Mesenchymal stem cell (in vitro differentiated cells and primary cell): ENCODE data around the gene TBL1X.

Source experiments
- DNase-seq: peaks from one replicate; pipeline ENCODE4 v3.0.0-alpha.2; 2013
- H2AFZ ChIP-seq: one replicate; pipeline ENCODE4 v1.6.1; 2013; ENCODE audit warnings: low read depth, mild to moderate bottlenecking, control low read depth, inconsistent platforms, low read length, moderate library complexity
- H2AK5ac ChIP-seq: 2 replicates; pipeline ENCODE4 v1.6.1; 2013; ENCODE audit warnings: low read length, moderate library complexity, mild to moderate bottlenecking, inconsistent platforms; ENCODE audit not compliant: severe bottlenecking
- H2BK120ac ChIP-seq: one replicate; pipeline ENCODE4 v1.6.1; 2013; ENCODE audit warnings: low read depth, mild to moderate bottlenecking, inconsistent platforms, low read length, moderate library complexity
- H2BK12ac ChIP-seq, 2 experiments: one replicate each; pipeline ENCODE4 v1.6.1; 2013; ENCODE audit warnings: inconsistent platforms in 2 of 2, low read length in 2 of 2, mild to moderate bottlenecking in 2 of 2, moderate library complexity in 2 of 2, control low read depth in 1 of 2
- H2BK15ac ChIP-seq: one replicate; pipeline ENCODE4 v1.6.1; 2013; ENCODE audit warnings: mild to moderate bottlenecking, low read depth, inconsistent platforms; ENCODE audit not compliant: poor library complexity, severe bottlenecking
- H2BK5ac ChIP-seq: 2 replicates; pipeline ENCODE4 v1.6.1; 2013; ENCODE audit warnings: low read depth, mild to moderate bottlenecking, low read length, control low read depth, inconsistent platforms; ENCODE audit not compliant: poor library complexity, severe bottlenecking
- H3K14ac ChIP-seq, 2 experiments: one replicate each; pipeline ENCODE4 v1.6.1; 2013; ENCODE audit warnings: inconsistent platforms in 2 of 2, low read length in 2 of 2, control low read depth in 1 of 2, mild to moderate bottlenecking in 1 of 2, moderate library complexity in 1 of 2
- H3K18ac ChIP-seq, 2 experiments: one replicate each; pipeline ENCODE4 v1.6.1; 2013; ENCODE audit warnings: inconsistent platforms in 2 of 2, low read length in 2 of 2, control low read depth in 1 of 2, low read depth in 1 of 2, mild to moderate bottlenecking in 1 of 2
- H3K23ac ChIP-seq, 2 experiments: one replicate each; pipeline ENCODE4 v1.6.1; 2013; ENCODE audit warnings: inconsistent platforms in 2 of 2, low read length in 2 of 2, mild to moderate bottlenecking in 2 of 2, moderate library complexity in 2 of 2, control low read depth in 1 of 2
- H3K27ac ChIP-seq: 2 replicates; pipeline ENCODE4 v1.5.1; 2013; ENCODE audit warnings: mild to moderate bottlenecking, moderate library complexity, low read length, control low read depth, inconsistent platforms; ENCODE audit not compliant: poor library complexity, severe bottlenecking
- H3K27me3 ChIP-seq, 2 experiments: 2 replicates each; pipeline versions ENCODE4 v1.6.1 to v1.7.0; 2013; ENCODE audit warnings: low read length in 2 of 2, mild to moderate bottlenecking in 2 of 2, moderate library complexity in 2 of 2, control low read depth in 1 of 2, inconsistent platforms in 1 of 2; ENCODE audit not compliant: control insufficient read depth in 1 of 2, insufficient read depth in 1 of 2
- H3K36me3 ChIP-seq, 2 experiments: 2 replicates each; pipeline versions ENCODE4 v1.6.1 to v1.7.0; 2013; ENCODE audit warnings: low read length in 2 of 2, control low read depth in 1 of 2, inconsistent platforms in 1 of 2, low read depth in 1 of 2, mild to moderate bottlenecking in 1 of 2; ENCODE audit not compliant: insufficient read depth in 2 of 2, control insufficient read depth in 1 of 2
- H3K4ac ChIP-seq, 2 experiments: one replicate each; pipeline ENCODE4 v1.6.1; 2013; ENCODE audit warnings: inconsistent platforms in 2 of 2, low read length in 2 of 2, mild to moderate bottlenecking in 2 of 2, moderate library complexity in 2 of 2, control low read depth in 1 of 2, low read depth in 1 of 2
- H3K4me1 ChIP-seq: 2 replicates; pipeline ENCODE4 v1.6.1; 2013; ENCODE audit warnings: low read depth, low read length, control low read depth; ENCODE audit not compliant: control insufficient read depth, insufficient read depth
- H3K4me2 ChIP-seq: 2 replicates; pipeline ENCODE4 v1.6.1; 2013; ENCODE audit warnings: low read length, mild to moderate bottlenecking, inconsistent platforms; ENCODE audit not compliant: poor library complexity, severe bottlenecking
- H3K4me3 ChIP-seq, 2 experiments: 2 replicates each; pipeline versions ENCODE4 v1.5.1 to v1.7.0; 2013; ENCODE audit warnings: low read length in 2 of 2, mild to moderate bottlenecking in 2 of 2, control low read depth in 1 of 2, low read depth in 1 of 2; ENCODE audit not compliant: insufficient read depth in 1 of 2
- H3K79me1 ChIP-seq: replicated peaks from 2 replicates; pipeline ENCODE4 v1.6.1; 2013; ENCODE audit warnings: mild to moderate bottlenecking, control low read depth, low read length, inconsistent platforms; ENCODE audit not compliant: poor library complexity, severe bottlenecking
- H3K9ac ChIP-seq: 2 replicates; pipeline ENCODE4 v1.7.0; 2013; ENCODE audit warnings: mild to moderate bottlenecking, low read length, moderate library complexity
- H3K9me3 ChIP-seq: 2 replicates; pipeline ENCODE4 v1.7.0; 2013; ENCODE audit warnings: mild to moderate bottlenecking, low read length; ENCODE audit not compliant: control insufficient read depth
- H4K8ac ChIP-seq: one replicate; pipeline ENCODE4 v1.6.1; 2013; ENCODE audit warnings: inconsistent platforms, mild to moderate bottlenecking, low read length, moderate library complexity
- H4K91ac ChIP-seq: one replicate; pipeline ENCODE4 v1.6.1; 2013; ENCODE audit warnings: mild to moderate bottlenecking, low read length, inconsistent platforms
- whole genome bisulfite sequencing: methylation state at CpG from one replicate; pipeline ENCODE4 v1.1.7; 2013; ENCODE audit warnings: mixed read lengths; 5-methylcytosine and 5-hydroxymethylcytosine counted together

Gene TBL1X

GRCh38 chrX:9476810-9477575 is 12.1 kb downstream of the TBL1X start:
- Histone ChIP-seq H2BK12ac (no peak overlapping the region), H2BK120ac (no peak overlapping the region), H3K36me3 (no peaks in the 10 kb centered on the region), H3K4me1 (no peaks in the 10 kb centered on the region), H3K4ac (no peak overlapping the region), H3K9ac (no peak overlapping the region), H2BK15ac (no peak overlapping the region), H3K27me3 (no peaks in the 10 kb centered on the region), H3K14ac (no peak overlapping the region), H2AK5ac (no peak overlapping the region), H3K23ac (no peak overlapping the region), H3K9me3 (no peaks in the 10 kb centered on the region), H2BK5ac (no peak overlapping the region), H2AFZ (no peak overlapping the region), H3K79me1 (no peaks in the 10 kb centered on the region), H3K4me3 (no peak overlapping the region), H4K8ac (no peak overlapping the region), H3K27ac (no peak overlapping the region), H3K4me2 (no peak overlapping the region), H3K18ac (no peak overlapping the region), H4K91ac (no peak overlapping the region)
- WGBS, result no CpG with 5 or more reads among the region's 3 CpGs
- no peak for DNase-seq

- DNase-seq, result no peak
- H2BK120ac ChIP-seq, result no peak overlapping the region
- no peak overlapping the region for H3K9ac ChIP-seq
- no peaks in the 10 kb centered on the region for H3K79me1 ChIP-seq
- no peak overlapping the region for H2BK12ac ChIP-seq
- no peak overlapping the region for H3K4me2 ChIP-seq
- H2BK5ac ChIP-seq, result no peak overlapping the region
- no peak overlapping the region for H3K14ac ChIP-seq
- no peak overlapping the region for H4K91ac ChIP-seq
- H3K27ac ChIP-seq, result no peak overlapping the region
- H3K4ac ChIP-seq, result no peak overlapping the region
- no peaks in the 10 kb centered on the region for H3K9me3 ChIP-seq
- H3K27me3 ChIP-seq, result no peaks in the 10 kb centered on the region
- peaks cover 2% of the 10 kb centered on the region for H3K4me1 ChIP-seq
- no peak overlapping the region for H2AK5ac ChIP-seq
- no peak overlapping the region for H3K23ac ChIP-seq
- 54% methylated on average over 2 of the region's 2 CpGs for WGBS
- no peak overlapping the region for H2AFZ ChIP-seq
- no peaks in the 10 kb centered on the region for H3K36me3 ChIP-seq
- no peak overlapping the region for H3K18ac ChIP-seq
- no peak overlapping the region for H2BK15ac ChIP-seq
- no peak overlapping the region for H4K8ac ChIP-seq
- no peak overlapping the region for H3K4me3 ChIP-seq
Observed at GRCh38 chrX:9482408-9482807, 17.6 kb downstream of the TBL1X start.

- H3K23ac ChIP-seq, result no peak overlapping the region
- WGBS, result 57% methylated on average over 3 of the region's 3 CpGs
- no peaks in the 10 kb centered on the region for H3K79me1 ChIP-seq
- H3K36me3 ChIP-seq, result no peaks in the 10 kb centered on the region
- no peak overlapping the region for H2BK12ac ChIP-seq
- no peak overlapping the region for H4K8ac ChIP-seq
- H3K27ac ChIP-seq, result no peak overlapping the region
- no peak overlapping the region for H2AK5ac ChIP-seq
- no peak overlapping the region for H2BK120ac ChIP-seq
- H2AFZ ChIP-seq, result no peak overlapping the region
- no peaks in the 10 kb centered on the region for H3K27me3 ChIP-seq
- H3K9me3 ChIP-seq, result no peaks in the 10 kb centered on the region
- no peak overlapping the region for H3K4me3 ChIP-seq
- no peak overlapping the region for H2BK5ac ChIP-seq
- no peak for DNase-seq
- no peak overlapping the region for H3K4ac ChIP-seq
- no peak overlapping the region for H3K9ac ChIP-seq
- no peak overlapping the region for H3K4me2 ChIP-seq
- H2BK15ac ChIP-seq, result no peak overlapping the region
- H4K91ac ChIP-seq, result no peak overlapping the region
- H3K4me1 ChIP-seq, result peaks cover 2% of the 10 kb centered on the region
- H3K18ac ChIP-seq, result no peak overlapping the region
- no peak overlapping the region for H3K14ac ChIP-seq
Observed at GRCh38 chrX:9482837-9483236, 18.0 kb downstream of the TBL1X start.

- H4K91ac ChIP-seq, result no peak overlapping the region
- no peak overlapping the region for H3K4me3 ChIP-seq
- no peak overlapping the region for H2BK5ac ChIP-seq
- no peak overlapping the region for H3K27ac ChIP-seq
- H3K4ac ChIP-seq, result no peak overlapping the region
- H3K14ac ChIP-seq, result no peak overlapping the region
- no peak overlapping the region for H3K18ac ChIP-seq
- H3K4me2 ChIP-seq, result no peak overlapping the region
- no peak overlapping the region for H4K8ac ChIP-seq
- H3K27me3 ChIP-seq, result no peaks in the 10 kb centered on the region
- H3K79me1 ChIP-seq, result no peaks in the 10 kb centered on the region
- no peak overlapping the region for H2BK120ac ChIP-seq
- DNase-seq, result no peak
- H3K23ac ChIP-seq, result no peak overlapping the region
- H2AFZ ChIP-seq, result no peak overlapping the region
- no peaks in the 10 kb centered on the region for H3K9me3 ChIP-seq
- WGBS, result 65% methylated on average over 4 of the region's 6 CpGs
- no peak overlapping the region for H3K9ac ChIP-seq
- no peak overlapping the region for H2BK15ac ChIP-seq
- no peak overlapping the region for H2AK5ac ChIP-seq
- no peak overlapping the region for H2BK12ac ChIP-seq
- no peaks in the 10 kb centered on the region for H3K36me3 ChIP-seq
- H3K4me1 ChIP-seq, result peaks cover 2% of the 10 kb centered on the region
Observed at GRCh38 chrX:9483376-9483775, 18.5 kb downstream of the TBL1X start.
